BLaER1 (cell line): Measurements from ENCODE around the gene HBS1L.

ENCODE experiments used
- H3K27ac ChIP-seq: shearing (Covaris generic); formaldehyde crosslinking; 2 replicates; pipeline ENCODE4 v1.8.1; 2022
- H3K27me3 ChIP-seq: shearing (Covaris generic); formaldehyde crosslinking; 2 replicates; pipeline ENCODE4 v1.8.1; 2022
- H3K36me3 ChIP-seq: shearing (Covaris generic); formaldehyde crosslinking; 2 replicates; pipeline ENCODE4 v1.8.1; 2022
- H3K4me1 ChIP-seq: shearing (Covaris generic); formaldehyde crosslinking; 2 replicates; pipeline ENCODE4 v1.8.1; 2022
- H3K4me2 ChIP-seq: shearing (Covaris generic); formaldehyde crosslinking; 2 replicates; pipeline ENCODE4 v1.8.1; 2022
- H3K4me3 ChIP-seq: shearing (Covaris generic); formaldehyde crosslinking; 2 replicates; pipeline ENCODE4 v1.8.1; 2022
- H3K9ac ChIP-seq: shearing (Covaris generic); formaldehyde crosslinking; 2 replicates; pipeline ENCODE4 v1.8.1; 2022
- H3K9me3 ChIP-seq: shearing (Covaris generic); formaldehyde crosslinking; 2 replicates; pipeline ENCODE4 v1.8.1; 2022
- H4K20me1 ChIP-seq: shearing (Covaris generic); formaldehyde crosslinking; 2 replicates; pipeline ENCODE4 v1.8.1; 2022
- Cebpa-rat ChIP-seq: shearing (Covaris generic); IDR thresholded peaks from 2 replicates; pipeline ENCODE4 v1.8.1; 2022

Gene HBS1L

GRCh38 chr6:134995536-134995935 lies 59.1 kb downstream of the HBS1L start:
- H3K4me1 ChIP-seq, result peaks cover 21% of the 10 kb centered on the region; the same call in 1 of the 2 replicates
- no peak overlapping the region for H3K9ac ChIP-seq
- H3K36me3 ChIP-seq, result peaks cover 75% of the 10 kb centered on the region
- no peak overlapping the region for H3K4me3 ChIP-seq
- no peaks in the 10 kb centered on the region for H3K9me3 ChIP-seq
- TF ChIP-seq Cebpa-rat, result no peak
- no peak overlapping the region for H3K27ac ChIP-seq
- no peak overlapping the region for H3K4me2 ChIP-seq
- no peaks in the 10 kb centered on the region for H3K27me3 ChIP-seq
- no peaks in the 10 kb centered on the region for H4K20me1 ChIP-seq

DNA sequence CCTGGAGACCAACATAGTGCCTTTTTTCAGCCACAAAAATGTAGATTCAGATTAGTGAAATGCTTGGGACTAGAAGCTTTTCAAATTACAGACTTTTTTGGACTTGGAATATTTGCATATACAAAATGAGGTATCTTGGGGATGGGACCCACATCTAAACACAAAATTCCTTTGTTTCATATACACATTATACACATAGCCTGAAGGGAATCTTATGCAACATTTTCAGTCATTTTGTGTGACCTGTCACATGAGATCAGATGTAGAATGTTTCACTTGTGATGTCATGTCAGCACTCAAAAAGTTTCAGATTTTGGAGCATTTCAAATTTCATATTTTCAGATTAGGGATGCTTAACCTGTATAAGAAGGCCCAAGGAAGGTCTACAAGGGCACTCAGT lies 60.2 kb downstream of the HBS1L start:
- Histone ChIP-seq H3K4me3 (no peak overlapping the region), H3K27me3 (no peaks in the 10 kb centered on the region), H3K9ac (no peak overlapping the region), H3K36me3 (peaks cover 77% of the 10 kb centered on the region), H3K4me1 (peaks cover 19% of the 10 kb centered on the region; the same call in 1 of the 2 replicates), H3K27ac (no peak overlapping the region), H3K4me2 (no peak overlapping the region), H3K9me3 (no peaks in the 10 kb centered on the region), H4K20me1 (no peaks in the 10 kb centered on the region)
- no peak for TF ChIP-seq Cebpa-rat

DNA sequence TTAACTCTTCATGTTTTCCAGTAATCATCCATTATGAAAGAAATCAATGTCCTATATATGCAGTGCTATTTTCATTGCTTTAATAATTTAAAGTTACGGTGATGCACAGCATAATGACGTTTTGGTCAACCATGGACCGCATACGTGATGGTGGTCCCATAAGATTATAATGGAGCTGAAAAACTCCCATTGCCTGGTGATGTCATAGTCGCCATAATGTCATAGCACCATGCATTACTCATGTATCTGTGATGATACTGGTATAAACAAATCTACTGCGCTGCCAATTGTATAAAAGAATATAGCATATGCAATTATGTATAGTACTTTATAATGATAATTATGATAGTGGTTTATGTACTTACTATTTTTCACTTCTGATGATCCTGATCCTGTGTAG lies 62.5 kb downstream of the HBS1L start:
- no peaks in the 10 kb centered on the region for H3K4me1 ChIP-seq
- H3K36me3 ChIP-seq, result peaks cover 82% of the 10 kb centered on the region
- TF ChIP-seq Cebpa-rat, result no peak
- H3K4me3 ChIP-seq, result no peak overlapping the region
- no peaks in the 10 kb centered on the region for H3K27me3 ChIP-seq
- no peak overlapping the region for H3K4me2 ChIP-seq
- H4K20me1 ChIP-seq, result no peaks in the 10 kb centered on the region
- H3K27ac ChIP-seq, result no peak overlapping the region
- H3K9me3 ChIP-seq, result no peaks in the 10 kb centered on the region
- no peak overlapping the region for H3K9ac ChIP-seq

GRCh38 chr6:134990262-134990661 lies 64.4 kb downstream of the HBS1L start:
- no peak overlapping the region for H3K27ac ChIP-seq
- H3K27me3 ChIP-seq, result no peaks in the 10 kb centered on the region
- no peak overlapping the region for H3K4me3 ChIP-seq
- 0 out of 2 replicates have a peak, but pooled peaks cover 1% of the 10 kb centered on the region for H3K4me1 ChIP-seq
- TF ChIP-seq Cebpa-rat, result no peak
- H3K36me3 ChIP-seq, result peaks cover 73% of the 10 kb centered on the region
- no peak overlapping the region for H3K4me2 ChIP-seq
- no peaks in the 10 kb centered on the region for H4K20me1 ChIP-seq
- no peaks in the 10 kb centered on the region for H3K9me3 ChIP-seq
- no peak overlapping the region for H3K9ac ChIP-seq

GRCh38 chr6:134984821-134985220 lies 69.8 kb downstream of the HBS1L start:
- H3K4me3 ChIP-seq, result no peak overlapping the region
- no peaks in the 10 kb centered on the region for H4K20me1 ChIP-seq
- H3K36me3 ChIP-seq, result peaks cover 69% of the 10 kb centered on the region
- no peaks in the 10 kb centered on the region for H3K27me3 ChIP-seq
- H3K4me1 ChIP-seq, result peaks cover 20% of the 10 kb centered on the region
- H3K4me2 ChIP-seq, result no peak overlapping the region
- H3K27ac ChIP-seq, result no peak overlapping the region
- H3K9ac ChIP-seq, result no peak overlapping the region
- TF ChIP-seq Cebpa-rat, result no peak
- no peaks in the 10 kb centered on the region for H3K9me3 ChIP-seq

DNA sequence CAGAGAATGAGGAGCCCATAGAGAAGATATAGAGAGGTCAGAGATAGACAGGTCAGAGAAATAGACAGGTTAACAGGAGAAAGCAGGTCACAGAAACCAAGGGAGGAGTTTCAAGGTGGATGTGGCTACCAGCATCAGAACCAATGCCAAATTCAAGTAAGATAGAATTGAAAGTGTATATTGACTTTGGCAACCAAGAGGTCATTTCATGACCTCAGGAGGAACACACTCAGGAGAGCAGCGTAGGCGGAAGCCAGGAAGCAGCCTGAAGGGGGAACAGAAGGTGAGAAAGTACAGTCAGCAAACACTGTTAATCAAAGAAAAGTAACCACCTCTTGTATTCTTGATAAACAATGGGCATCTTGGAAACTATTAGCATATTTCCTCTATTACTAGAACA lies 70.8 kb downstream of the HBS1L start:
- Histone ChIP-seq H3K4me2 (no peak overlapping the region), H3K36me3 (peaks cover 71% of the 10 kb centered on the region), H3K27ac (no peak overlapping the region), H4K20me1 (no peaks in the 10 kb centered on the region), H3K9ac (no peak overlapping the region), H3K4me3 (no peak overlapping the region), H3K27me3 (no peaks in the 10 kb centered on the region), H3K9me3 (no peaks in the 10 kb centered on the region), H3K4me1 (peaks cover 20% of the 10 kb centered on the region)
- no peak for TF ChIP-seq Cebpa-rat

DNA sequence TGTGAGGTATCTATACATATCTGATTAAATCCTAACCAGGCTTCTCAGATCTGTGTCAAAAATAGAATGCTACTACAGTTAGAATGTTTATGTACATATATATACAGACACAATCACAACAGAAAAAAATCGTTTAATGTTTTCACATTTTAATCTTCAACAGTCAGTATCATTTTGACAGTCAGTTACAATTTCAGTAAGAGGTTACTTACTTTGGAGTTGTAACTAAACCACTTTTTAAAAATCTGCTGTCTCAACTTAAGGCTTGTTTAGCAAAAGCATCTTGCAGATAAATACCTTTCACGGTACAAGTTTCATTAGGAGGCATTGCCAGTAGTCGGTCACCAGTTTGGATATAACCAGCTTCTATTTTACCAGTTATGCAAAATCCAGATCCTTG lies 72.5 kb downstream of the HBS1L start:
- Histone ChIP-seq H3K9ac (no peak overlapping the region), H3K4me3 (no peak overlapping the region), H3K4me2 (no peak overlapping the region), H3K27ac (no peak overlapping the region), H3K9me3 (no peaks in the 10 kb centered on the region), H3K4me1 (peaks cover 20% of the 10 kb centered on the region), H4K20me1 (no peaks in the 10 kb centered on the region), H3K27me3 (no peaks in the 10 kb centered on the region), H3K36me3 (peaks cover 72% of the 10 kb centered on the region)
- TF ChIP-seq Cebpa-rat, result no peak

DNA sequence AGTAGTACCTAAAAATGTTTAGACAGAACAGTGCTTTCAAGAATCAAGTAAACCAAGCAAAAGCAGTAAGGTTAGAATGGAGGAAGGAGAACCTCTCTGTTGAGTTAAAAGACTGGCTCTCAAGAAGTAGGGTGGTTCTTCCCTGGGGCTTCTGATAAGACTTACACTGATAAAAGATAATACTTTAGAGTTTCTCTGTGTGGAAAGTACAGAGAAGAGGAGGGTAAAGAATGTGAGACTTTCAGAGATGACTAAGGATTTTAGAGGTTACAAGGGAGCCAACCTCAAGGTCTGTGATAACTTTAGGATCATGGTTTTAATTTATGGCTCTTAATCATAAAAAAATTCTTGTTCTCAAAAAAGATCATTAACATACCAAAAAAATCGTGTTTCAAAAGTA lies 73.8 kb downstream of the HBS1L start:
- Histone ChIP-seq H3K27ac (no peak overlapping the region), H3K4me3 (no peak overlapping the region), H3K4me1 (peaks cover 20% of the 10 kb centered on the region), H3K27me3 (no peaks in the 10 kb centered on the region), H4K20me1 (no peaks in the 10 kb centered on the region), H3K9ac (no peak overlapping the region), H3K9me3 (peaks cover 8% of the 10 kb centered on the region), H3K36me3 (peaks cover 84% of the 10 kb centered on the region), H3K4me2 (no peak overlapping the region)
- no peak for TF ChIP-seq Cebpa-rat

GRCh38 chr6:134979142-134979541 lies 75.5 kb downstream of the HBS1L start:
- peaks cover 25% of the 10 kb centered on the region for H3K9me3 ChIP-seq
- no peak for TF ChIP-seq Cebpa-rat
- H3K27ac ChIP-seq, result no peak overlapping the region

GRCh38 chr6:134974370-134974769 lies 80.3 kb downstream of the HBS1L start:
- H3K9ac ChIP-seq, result no peak overlapping the region
- no peak for TF ChIP-seq Cebpa-rat
- H3K4me3 ChIP-seq, result no peak overlapping the region
- H4K20me1 ChIP-seq, result no peaks in the 10 kb centered on the region
- H3K9me3 ChIP-seq, result peaks cover 30% of the 10 kb centered on the region
- H3K36me3 ChIP-seq, result peaks cover 92% of the 10 kb centered on the region
- no peak overlapping the region for H3K27ac ChIP-seq
- H3K27me3 ChIP-seq, result no peaks in the 10 kb centered on the region
- no peak overlapping the region for H3K4me2 ChIP-seq
- H3K4me1 ChIP-seq, result no peaks in the 10 kb centered on the region

More at GRCh38 chr6:134979142-134979541, 75.5 kb downstream of the HBS1L start:
- H3K4me3 ChIP-seq, result no peak overlapping the region
- no peaks in the 10 kb centered on the region for H3K27me3 ChIP-seq
- H3K4me1 ChIP-seq, result peaks cover 12% of the 10 kb centered on the region
- H4K20me1 ChIP-seq, result no peaks in the 10 kb centered on the region
- H3K9ac ChIP-seq, result no peak overlapping the region
- no peak overlapping the region for H3K4me2 ChIP-seq
- peaks cover 84% of the 10 kb centered on the region for H3K36me3 ChIP-seq

DNA sequence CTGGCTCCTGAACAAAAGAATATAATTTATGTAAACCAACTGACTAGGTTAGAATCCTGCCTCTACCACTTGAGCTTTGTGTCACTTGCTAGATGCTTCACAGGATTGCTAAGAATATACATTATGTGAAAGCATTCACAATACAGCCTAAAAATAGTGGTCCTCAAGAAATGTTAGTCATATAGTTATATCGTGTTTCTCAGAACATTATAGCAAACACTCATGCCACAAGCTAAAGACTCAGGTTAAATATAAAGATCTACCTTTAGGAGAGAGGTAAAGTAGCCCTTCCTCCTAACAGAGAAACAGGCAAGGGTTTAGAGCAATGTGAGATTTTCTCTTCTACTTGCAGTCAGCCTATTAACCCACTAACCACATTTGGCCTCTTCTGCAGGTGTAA lies 86.9 kb downstream of the HBS1L start:
- no peak for TF ChIP-seq Cebpa-rat
- peaks cover 94% of the 10 kb centered on the region for H3K36me3 ChIP-seq
- H3K4me2 ChIP-seq, result no peak overlapping the region

More for the DNA sequence above, 86.9 kb downstream of the HBS1L start:
- no peaks in the 10 kb centered on the region for H3K9me3 ChIP-seq
- no peaks in the 10 kb centered on the region for H3K4me1 ChIP-seq
- H3K27me3 ChIP-seq, result no peaks in the 10 kb centered on the region
- no peak overlapping the region for H3K4me3 ChIP-seq
- no peaks in the 10 kb centered on the region for H4K20me1 ChIP-seq
- no peak overlapping the region for H3K27ac ChIP-seq
- H3K9ac ChIP-seq, result no peak overlapping the region
